ENCODE results near the gene MERTK. TPM values are rescaled to one million over a fixed set of nuclear protein-coding genes. Genes with fewer than 3 reads are reported as not detected.

Gene MERTK
- total RNA-seq, 4 donors from 2014 or later, result 32.4 to 102 (median 75.1) TPM

DNA sequence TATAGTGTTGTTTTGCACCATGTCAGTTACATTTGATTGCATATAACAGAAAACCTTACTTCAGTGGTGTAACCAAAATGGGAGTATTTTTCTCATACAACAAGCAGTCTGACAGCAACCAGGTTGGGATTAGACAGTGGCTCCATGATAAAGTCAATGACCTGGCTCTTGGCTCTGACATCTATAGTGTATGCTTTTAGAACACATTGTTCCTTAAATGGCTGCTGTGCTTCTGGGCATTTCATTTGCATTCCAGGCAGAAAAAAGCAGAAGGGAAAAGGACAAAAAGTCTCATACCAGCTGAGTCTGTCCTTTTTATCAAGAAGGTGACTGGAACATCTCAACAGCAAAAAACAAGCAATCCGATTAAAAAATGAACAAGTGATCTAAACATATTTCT, 10.2 kb downstream of the MERTK start:
- TF ChIP-seq CTCF (IDR thresholded peaks at IDR 0.05; ENCODE audit: low read depth), result no peak

DNA sequence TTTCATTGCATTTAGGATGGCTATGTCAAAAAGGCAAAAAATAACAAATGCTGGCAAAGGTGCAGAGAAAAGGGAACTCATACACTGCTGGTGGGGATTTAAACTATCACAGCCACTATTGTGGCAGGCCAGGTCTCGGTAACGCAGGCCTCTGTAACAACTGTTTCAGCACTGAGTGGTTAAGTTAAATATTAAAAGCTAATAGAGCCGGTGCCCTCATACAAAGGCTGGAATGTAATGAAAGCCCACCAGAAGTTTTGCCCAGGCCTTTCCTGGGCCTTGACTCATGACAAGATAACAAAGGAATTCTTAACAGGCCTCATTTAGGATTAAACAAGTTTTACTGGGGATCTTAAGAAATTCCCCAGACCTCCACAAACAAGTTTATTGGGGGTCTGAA, 10.7 kb downstream of the MERTK start:
- no peak for TF ChIP-seq CTCF (IDR thresholded peaks at IDR 0.05; ENCODE audit: low read depth)

DNA sequence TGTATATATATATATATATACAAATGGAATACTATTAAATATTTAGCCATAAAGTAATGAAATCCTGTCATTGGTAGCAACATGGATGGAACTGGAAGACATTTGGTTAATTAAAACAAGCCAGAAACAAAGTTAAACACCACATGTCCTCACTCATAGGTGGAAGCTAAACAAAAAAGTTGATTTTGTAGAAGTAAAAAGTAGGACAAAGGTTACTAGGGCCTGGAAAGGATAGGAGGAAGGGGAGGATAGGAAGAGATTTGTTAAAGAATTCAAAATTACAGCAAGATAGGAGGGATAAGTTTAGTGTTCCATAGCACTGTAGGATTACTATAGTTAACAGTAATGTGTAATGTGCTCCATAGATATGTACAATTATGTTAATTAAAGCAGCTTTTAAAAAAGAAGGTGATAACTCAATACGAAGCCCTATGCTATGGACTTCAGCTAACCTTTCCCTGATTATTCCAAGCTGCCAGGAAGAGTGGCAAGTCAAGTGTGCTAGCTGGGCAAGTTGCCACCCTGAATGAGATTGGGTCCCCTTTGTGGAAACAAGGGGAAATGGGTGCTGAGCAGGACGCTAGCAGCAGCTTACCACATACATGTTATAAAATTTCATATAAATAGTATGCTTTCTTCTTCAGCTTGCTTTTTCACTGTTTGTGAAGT, 12.3 kb downstream of the MERTK start:
- TF ChIP-seq CTCF (IDR thresholded peaks at IDR 0.05; ENCODE audit: low read depth), result no peak

DNA sequence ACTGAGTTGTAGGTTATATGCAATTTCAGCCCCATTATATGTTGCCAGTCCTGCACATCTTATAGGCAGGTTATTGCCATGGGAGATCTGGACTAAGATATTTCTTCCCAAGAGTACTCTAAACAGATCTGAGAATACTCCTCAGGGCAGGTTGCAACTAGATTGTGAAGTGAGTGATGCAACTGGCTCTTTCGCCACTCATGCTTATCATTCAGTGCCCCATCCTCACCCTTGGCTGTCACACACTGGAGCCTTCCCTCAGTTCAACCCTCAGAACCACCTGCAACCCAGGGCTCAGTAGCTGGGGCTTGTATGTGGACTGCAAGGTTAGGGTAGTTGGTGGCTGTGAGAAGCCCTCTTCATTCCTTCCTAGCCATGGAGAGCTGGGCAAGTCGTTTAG, 14.1 kb downstream of the MERTK start:
- no peak for TF ChIP-seq CTCF (IDR thresholded peaks at IDR 0.05; ENCODE audit: low read depth)

DNA sequence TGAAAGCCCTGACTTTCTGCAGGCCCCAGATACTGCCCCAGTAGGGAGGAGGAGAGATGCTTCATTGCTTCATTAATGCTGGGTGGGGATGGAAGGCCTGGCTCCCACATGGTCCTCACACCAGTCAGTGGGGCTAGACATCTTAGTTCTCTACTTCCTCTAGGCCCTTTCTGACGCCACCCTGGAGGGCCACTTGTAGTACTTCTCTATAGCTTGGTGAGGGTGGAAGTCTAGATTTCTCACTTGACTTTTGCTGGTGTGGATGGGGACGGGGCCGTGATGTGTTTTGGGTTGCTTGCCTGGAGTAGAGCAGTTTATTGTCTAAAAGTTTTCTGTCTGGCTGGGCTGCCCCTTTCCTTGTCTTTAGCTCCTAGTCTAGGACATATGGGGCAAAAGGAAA, 18.7 kb downstream of the MERTK start:
- TF ChIP-seq CTCF (IDR thresholded peaks at IDR 0.05; ENCODE audit: low read depth), result no peak

DNA sequence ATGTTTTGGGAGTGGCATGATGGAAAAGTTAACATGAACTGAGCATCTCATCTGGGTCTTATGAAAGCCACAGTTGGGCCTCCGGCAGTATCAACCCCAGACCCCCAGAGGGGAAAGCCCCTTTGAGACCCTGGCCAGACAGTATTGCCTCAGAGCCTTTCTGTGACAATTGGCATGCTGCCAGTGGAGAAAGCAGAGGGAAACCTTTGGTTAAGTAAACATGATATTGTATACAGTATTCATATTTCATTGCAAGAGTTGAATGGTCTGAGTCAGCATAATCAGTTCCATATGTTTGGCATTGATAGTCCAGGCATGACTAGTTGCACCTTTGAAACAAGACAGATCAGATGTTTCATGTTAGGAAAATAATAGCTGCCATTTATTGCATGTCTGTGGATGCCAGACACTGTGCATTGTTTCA, 20.0 kb downstream of the MERTK start:
- TF ChIP-seq CTCF (IDR thresholded peaks at IDR 0.05; ENCODE audit: low read depth), result no peak

DNA sequence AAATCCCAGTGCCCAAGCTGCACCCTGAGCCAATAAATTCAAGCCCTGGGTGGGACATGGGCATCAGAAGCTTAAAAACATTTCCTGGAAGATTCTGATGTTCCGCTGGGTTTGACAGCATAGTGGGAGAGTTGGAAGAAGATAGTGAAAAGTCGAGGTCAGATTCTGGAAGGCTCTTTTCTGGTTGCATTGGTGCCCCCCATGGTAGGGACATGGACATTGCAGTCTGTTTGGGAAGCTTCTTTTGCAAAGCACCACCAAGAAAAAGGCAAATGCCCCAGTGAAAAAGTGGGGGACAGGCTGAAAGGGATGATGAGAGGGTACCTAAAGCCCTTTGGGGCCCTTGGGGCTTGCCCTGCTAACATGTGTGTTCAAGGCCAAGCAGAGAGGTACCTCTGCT, 21.0 kb downstream of the MERTK start:
- no peak for TF ChIP-seq CTCF (IDR thresholded peaks at IDR 0.05; ENCODE audit: low read depth)

Measured in subcutaneous adipose tissue (tissue), 4 donors.